ENCODE data around the gene KLK14.

Gene KLK14

GRCh38 chr19:51107406-51108065, 24.8 kb upstream of the KLK14 start:
- DNase-seq = peak; percentile 81

DNA sequence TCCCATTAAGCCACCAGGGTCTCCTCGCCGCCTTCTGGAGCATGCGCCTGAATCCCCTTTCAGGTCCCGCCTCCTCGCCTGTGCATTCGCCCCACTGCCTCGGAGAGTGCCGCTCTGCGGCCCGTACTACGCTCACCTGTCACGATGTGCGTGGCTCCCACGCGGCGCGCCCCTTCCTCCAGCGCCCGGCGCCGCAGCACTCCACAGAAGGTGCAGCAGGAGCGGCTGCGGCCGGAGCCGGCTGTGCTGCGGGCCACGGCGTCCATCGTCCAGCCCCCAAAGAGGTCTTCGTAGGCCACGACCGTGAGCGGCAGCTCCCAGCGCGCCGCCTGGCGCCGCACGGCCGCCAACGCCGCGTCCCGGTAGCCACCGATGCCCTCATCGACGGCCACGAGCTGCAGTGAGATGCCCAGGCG, 21.2 kb upstream of the KLK14 start:
- no peak for DNase-seq

DNA sequence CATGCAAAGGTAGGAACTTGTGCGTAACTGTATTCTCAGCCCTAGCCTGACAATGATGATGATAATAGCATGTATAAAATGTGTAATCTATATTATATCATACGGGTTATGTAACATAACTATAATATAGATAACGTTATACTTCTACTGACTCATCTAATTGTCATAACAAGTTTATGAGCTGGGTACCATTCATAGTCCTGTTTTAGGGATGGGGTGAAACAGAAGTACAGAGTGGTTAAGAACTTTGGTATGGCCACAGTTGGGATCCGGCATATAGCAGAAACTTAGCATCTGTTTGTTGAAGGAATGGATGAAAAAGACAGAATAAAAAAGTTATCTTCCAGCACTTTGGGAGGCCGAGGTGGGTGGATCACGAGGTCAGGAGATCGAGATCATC, 20.3 kb upstream of the KLK14 start:
- no peak for DNase-seq

DNA sequence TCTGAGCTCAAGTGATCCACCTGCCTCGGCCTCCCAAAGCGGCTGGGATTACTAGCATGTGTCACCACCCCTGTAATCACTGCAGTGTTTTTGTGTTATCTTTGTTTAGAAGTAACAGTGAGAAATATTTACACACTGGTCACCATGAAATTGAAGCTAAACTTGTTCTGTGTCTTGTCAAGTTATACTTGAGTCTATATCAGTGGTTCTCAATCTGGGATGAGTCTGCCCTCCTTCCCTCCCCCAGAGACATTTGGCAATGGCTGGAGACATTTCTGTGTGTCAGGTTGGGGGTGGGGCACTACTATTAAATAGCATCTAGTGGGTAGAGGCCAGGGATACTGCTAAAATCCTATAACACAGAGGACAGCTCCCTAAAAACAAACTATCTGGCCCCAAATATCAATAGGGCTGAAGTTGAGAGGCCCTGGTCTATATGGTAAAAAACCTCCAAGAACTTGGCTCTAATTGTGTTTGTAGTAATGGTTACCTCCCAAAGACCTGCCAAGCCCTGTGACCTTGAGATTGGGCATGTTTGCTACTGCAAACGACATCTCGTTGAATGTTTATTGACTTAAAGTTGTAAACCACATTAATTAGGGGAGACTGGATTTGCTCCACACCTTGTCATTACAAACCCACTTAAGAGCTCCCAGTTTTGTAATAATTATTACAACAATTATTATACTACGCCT, 18.6 kb upstream of the KLK14 start:
- no peak for DNase-seq

- no peak for DNase-seq
Observed at GRCh38 chr19:51100601-51101000, 17.9 kb upstream of the KLK14 start.

DNA sequence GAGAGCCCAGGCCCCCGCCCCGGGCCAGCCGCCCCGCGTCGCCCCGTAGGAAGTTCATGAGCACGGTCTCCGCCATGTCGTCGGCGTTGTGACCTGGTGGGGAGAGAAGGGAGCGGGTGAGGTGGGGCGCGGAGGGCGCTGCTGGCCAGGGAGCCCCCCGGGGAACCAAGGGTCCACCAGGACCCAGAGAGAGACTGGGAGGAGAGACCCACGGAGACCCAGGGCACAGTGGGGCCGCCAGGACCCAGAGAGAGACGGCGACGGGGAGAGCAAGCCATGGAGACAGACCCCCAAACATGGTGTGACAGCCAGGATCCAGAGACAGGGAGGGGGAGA, 16.3 kb upstream of the KLK14 start:
- DNase-seq = no peak

DNA sequence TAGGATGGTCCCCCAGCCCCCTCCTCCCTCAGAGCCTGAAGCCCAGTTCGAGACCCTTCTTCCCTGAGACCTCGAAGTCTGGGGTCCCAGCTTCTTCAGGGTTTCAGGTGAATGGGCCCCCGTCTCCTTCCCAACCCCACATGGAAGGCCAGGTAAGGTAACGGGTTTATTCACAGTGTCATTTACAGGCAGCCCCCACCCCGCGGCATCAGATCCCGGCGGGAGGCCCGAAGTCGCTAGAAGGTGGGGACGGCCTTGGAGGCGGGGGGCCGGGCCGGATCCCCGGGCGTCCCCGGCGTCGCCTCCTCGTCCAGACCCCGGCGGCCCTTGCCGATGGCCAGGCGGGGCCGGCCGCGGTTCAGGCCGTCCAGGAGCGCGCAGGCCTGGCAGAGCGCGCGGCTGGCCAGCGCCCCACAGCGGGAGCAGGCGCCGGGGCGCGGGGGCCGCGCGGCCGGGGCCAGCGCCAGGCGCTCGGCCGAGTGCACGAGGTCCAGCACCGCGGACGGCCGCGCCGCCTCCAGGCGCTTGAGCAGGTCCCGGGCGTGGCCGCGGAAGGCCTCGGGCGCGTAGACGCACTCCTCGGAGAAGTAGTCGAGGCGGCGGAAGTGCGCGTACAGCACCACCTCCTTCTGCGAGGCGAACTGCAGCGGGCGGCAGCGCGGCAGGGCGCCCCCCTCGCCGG, 15.8 kb upstream of the KLK14 start:
- DNase-seq = no peak

GRCh38 chr19:51097796-51098195, 15.1 kb upstream of the KLK14 start:
- no peak for DNase-seq

- DNase-seq = peak; percentile 57
Observed at GRCh38 chr19:51097166-51097738, 14.6 kb upstream of the KLK14 start.

GRCh38 chr19:51096473-51097165, 13.9 kb upstream of the KLK14 start:
- peak; percentile 28 for DNase-seq

- DNase-seq = peak; percentile 52
Observed at GRCh38 chr19:51094696-51095279, 12.1 kb upstream of the KLK14 start.

- DNase-seq = no peak
Observed at GRCh38 chr19:51093510-51094345, 11.0 kb upstream of the KLK14 start.

GRCh38 chr19:51093101-51093500, 10.4 kb upstream of the KLK14 start:
- DNase-seq = no peak

GRCh38 chr19:51091895-51092873, 9.5 kb upstream of the KLK14 start:
- DNase-seq = no peak

GRCh38 chr19:51091126-51091525, 8.4 kb upstream of the KLK14 start:
- DNase-seq = no peak

DNA sequence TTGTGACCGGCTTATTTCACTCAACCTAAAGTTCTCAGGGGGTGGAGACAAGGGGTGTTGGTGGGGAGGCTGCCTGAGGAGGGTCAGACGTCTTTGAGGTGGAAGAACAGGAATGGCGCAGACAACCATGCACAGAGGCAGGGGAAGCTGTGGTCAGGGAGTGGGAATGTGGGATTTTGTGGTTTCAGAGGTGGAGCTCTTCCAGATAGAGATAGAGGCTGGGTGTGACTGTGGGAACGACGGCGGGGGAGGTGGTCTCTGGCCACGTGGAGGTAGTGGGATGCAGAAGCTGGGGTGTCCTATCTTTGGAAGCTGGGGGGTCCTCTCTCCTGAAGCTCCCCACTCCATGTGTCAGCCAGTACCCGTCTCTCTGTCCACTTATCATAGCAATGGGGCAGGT, 7.8 kb upstream of the KLK14 start:
- no peak for DNase-seq

DNA sequence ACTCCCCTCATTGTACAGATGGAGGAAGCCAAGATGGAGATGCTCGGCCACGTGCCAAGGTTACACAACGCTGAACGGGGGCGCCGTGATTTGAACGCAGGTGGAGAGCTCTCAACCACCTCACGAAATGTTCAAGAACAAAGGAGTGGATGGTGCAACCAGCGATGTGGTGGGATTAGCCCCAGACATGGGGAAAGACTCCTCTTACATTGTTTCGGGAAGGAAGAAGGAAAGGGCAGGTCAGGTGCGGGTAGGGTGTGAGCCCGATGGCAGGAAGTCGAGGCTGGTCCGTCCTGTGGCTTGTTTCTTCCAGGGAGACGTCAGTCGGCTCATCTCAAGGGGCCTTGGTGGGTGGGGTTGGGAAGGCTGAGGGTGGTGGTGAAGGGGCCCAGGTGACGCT, 7.1 kb upstream of the KLK14 start:
- DNase-seq = no peak

- no peak for DNase-seq
Observed at GRCh38 chr19:51086153-51086850, 3.6 kb upstream of the KLK14 start.

DNA sequence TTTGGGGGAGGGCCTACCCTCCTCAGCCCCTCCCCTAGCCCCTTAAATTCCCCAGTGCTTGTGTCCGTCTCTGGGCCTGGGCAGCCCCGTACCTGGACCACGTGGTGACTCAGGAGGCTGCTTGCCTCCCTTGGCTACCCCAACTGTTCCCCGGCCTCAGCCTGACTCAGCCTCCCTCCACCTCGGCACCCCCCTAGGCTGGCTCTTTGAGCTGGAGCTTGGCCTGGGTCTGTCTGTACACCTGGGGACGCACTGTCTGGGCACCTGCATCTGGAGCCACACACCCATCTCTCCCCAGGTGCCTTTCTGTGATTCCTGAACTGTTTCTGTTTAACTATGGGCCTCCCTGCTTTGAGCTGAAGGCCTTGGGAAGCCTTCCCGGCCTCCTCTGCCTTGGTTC, 1.8 kb upstream of the KLK14 start:
- no peak for DNase-seq

DNA sequence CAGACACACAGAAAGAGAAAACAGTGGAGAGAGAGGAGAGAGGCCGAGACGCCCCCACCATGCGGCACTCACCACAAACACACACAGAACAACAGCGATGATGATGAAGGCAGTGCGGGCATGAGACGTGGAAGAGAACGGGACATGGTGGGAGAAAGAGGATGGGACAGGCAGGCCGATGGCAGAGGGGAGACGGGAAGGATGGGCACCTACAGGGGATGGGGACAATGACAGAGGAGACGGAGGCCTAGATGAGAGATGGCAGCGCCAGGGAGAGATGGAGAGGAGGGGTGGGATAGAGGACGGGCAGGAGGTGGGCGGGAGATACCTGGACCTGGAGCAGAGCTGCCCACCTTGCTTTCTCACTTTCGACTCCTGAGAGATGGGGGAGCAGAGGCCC, 1.1 kb upstream of the KLK14 start:
- DNase-seq = no peak

All from OCI-M1 (cell line).